GM12801 (cell line): ENCODE data around the gene NLGN3.

Source experiments
- TF ChIP-seq, protein P1 (sequence below): IDR thresholded peaks from one replicate; pipeline ENCODE4 v1.5.1; 2011; ENCODE audit warnings: control low read depth; ENCODE audit not compliant: insufficient read length; ENCODE audit errors: extremely low read depth

Gene NLGN3

DNA sequence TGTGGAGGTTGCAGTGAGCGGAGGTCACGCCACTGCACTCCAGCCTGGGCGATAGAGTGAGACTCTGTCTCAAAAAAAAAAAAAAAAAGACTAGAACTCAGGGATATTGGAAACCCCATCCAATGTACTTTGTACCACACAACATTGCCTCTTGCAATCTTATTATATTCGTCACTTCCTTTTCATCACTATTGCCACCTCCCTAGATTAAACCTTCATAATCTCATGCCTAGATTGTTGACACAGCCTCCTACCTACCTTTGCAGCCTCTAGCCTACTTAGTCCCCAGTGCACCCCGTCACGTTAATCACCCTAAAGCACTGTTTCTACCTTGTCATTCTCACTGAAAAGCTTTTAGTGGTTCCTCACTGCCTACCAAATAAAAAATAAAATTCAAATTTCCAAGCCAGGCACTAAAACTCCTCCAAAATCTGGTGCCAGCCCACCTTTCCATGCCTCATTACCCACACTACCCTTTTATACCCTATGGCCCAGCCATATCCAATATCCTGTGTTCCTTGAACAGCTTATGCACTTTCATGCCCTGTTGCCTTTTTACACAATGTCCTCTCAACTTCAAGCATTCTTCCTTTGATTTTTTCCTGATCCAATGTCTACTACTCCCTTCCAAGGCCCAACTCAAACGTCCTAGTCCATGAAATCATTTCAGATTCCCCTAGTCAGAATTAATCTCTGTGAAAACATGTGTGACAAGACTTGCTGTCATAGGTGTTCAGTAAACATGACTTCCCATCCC, 54.8 kb downstream of the NLGN3 start:
- TF ChIP-seq, protein P1, sequence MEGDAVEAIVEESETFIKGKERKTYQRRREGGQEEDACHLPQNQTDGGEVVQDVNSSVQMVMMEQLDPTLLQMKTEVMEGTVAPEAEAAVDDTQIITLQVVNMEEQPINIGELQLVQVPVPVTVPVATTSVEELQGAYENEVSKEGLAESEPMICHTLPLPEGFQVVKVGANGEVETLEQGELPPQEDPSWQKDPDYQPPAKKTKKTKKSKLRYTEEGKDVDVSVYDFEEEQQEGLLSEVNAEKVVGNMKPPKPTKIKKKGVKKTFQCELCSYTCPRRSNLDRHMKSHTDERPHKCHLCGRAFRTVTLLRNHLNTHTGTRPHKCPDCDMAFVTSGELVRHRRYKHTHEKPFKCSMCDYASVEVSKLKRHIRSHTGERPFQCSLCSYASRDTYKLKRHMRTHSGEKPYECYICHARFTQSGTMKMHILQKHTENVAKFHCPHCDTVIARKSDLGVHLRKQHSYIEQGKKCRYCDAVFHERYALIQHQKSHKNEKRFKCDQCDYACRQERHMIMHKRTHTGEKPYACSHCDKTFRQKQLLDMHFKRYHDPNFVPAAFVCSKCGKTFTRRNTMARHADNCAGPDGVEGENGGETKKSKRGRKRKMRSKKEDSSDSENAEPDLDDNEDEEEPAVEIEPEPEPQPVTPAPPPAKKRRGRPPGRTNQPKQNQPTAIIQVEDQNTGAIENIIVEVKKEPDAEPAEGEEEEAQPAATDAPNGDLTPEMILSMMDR = no peak

DNA sequence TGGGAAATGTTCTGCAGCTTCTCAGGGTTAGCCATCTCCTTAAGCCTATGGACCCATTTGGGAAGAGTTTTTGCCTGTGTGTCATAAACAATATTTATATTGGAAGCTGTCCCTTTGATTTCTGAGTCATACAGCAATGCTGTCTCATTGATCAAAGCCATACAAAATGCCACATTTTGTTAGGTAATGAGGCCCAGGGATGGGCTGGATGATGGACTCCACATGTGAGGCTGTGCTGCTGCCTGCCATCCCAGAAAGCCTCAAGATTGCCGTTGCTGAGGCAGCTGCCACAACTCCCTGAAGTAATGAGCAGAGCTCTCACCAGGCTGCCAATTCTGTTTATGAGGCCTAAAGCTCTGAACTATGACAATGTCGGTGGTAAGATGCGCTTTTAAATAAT, 66.2 kb downstream of the NLGN3 start:
- TF ChIP-seq, protein P1 = no peak

DNA sequence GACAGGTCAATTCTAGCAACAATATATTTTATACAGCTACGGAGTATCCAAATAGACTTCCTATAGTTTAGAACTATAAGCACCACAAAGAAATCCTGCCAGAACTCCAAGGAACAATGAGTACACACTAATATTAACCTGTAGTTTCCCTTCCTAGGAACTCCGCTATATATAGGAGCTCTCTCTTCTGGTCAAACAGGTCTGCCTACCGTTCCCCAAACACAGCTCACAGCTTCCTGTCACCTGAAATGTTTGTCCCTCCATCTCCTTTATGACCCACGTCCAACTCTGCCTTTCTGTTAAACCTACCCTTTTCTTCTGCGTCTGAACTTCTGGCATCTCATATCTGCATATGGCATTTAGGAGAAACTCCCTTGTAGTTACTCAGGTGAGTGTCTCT, 67.9 kb downstream of the NLGN3 start:
- TF ChIP-seq, protein P1 = no peak

DNA sequence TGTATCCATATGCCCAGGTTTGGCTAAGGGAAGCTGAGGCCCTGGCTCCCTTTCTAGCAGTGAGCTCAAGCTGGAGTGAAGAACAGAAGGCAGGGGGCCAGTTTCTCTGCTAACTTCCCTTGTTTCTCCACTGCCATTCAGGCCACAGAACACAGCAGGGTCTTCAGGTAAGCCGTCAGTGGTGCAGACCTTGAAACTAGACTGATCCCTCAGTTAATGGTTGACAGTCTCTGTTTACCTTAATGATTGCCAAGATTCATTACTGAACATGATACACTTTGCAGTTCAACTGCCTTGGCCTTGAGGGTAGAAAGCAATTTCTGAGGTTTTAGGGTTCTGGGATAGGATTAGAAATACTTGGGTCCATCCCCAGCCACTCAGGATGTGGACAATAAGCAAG, 69.5 kb downstream of the NLGN3 start:
- TF ChIP-seq, protein P1 = no peak

DNA sequence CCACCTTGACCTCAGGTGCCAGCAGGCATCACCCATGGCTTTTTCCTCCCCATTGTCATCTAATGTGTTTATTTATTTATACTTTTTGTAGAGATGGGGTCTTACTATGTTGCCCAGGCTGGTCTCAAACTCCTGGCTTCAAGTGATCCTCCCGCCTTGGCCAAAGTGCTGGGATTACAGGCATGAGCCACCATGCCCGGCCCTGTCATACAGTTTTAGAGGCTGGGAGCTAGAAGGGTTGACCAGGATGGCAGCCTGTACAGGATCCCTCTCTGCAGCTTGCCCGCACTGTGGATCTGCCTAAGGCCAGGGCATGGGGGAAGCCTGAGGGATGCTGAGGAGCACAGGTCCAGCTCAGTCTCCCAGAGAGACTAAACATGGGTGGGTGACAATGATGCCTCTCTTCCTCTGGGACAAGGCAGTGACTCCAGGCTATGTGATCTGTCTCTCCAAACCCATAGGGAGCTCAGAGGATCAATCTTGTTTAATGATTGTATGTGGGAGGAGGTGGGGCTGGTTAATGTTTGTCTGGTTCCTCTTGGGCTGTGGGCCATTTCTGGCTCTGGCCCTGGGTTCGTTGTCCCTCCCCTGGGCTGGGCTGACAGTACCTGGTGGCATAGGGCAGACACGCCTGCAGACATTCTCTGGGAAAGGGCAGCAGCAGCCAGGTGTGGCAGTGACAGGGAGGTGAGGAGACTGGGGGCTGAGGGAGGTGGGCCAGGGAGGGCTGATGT, 70.1 kb downstream of the NLGN3 start:
- TF ChIP-seq, protein P1 = no peak

DNA sequence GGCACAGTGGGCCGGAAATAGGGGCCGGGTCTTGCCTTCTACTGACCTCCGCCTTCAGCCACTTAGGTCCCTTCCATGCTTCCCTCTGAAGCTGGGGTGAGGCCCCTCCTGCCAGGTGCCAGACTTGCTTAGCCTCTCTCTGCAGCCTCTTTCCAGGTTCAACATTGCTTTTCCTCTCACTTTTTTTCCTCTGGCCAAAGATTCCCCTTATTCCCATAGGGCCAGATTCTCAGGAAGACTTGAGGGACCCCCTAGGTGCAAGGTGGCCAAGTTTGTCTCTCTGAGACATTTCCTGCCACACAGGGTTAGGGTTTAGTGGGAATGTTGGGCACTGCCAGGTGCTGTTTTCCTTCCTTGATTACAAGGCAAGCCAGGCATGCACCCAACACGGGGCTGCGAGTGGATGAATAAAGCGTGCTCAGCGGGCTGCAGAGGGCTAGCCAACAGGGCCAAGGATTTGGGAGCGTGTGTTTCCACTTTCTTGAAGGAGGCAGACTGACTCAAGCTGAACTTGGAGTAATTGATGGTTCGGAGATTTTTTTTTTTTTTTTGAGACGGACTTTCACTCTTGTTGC, 70.8 kb downstream of the NLGN3 start:
- TF ChIP-seq, protein P1 = no peak

DNA sequence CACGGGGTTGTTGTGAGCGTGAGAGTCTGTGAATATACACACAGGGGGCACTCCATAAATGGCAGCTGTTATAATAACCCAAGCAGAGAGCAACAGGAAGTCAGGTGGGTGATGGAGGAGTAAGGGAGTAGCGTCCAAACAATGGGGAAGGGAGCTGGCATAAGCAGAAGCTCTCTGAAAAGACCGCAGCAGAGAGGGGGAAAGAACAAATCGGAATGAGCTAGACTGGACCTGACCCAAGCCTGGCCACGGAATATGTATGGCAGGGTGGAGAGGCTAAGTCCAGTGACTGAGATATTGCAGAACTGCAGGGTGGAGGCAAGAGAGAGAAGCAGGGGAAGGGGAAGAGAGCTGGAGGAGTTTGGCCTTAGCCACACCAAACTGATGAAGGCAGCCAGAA, 71.8 kb downstream of the NLGN3 start:
- TF ChIP-seq, protein P1 = no peak
